Measurements from ENCODE around the gene SLC25A36.
"Not testable (repeated sequence)": the region's sequence is repeated elsewhere in the genome, so short reads cannot be mapped to it uniquely, and the experiment has no call there.

SLC25A36 gene

DNA sequence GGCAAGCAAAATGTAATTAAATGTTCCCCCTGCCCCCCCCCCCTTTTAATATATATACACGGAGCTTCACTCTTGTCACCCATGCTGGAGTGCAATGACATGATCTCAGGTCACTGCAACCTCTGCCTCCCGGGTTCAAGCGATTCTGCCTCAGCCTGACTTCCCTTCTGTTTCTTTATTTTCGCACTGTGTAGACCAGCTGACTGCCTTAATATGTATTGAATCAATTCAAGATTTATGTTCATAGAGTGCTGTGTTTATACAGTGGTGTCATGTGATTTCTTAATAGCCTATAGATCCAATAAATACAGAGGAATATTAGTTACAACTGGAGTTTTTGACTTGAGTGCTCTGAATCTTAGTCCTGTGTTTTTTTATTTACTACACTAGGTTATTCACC is 39.0 kb downstream of the SLC25A36 start:
- no peak overlapping the region for H3K4me3 ChIP-seq (replicated peaks; ENCODE audit: low read depth, low read length)
- no peak for DNase-seq (ENCODE audit: extremely low read depth, low read depth)
- TF ChIP-seq, protein P1, sequence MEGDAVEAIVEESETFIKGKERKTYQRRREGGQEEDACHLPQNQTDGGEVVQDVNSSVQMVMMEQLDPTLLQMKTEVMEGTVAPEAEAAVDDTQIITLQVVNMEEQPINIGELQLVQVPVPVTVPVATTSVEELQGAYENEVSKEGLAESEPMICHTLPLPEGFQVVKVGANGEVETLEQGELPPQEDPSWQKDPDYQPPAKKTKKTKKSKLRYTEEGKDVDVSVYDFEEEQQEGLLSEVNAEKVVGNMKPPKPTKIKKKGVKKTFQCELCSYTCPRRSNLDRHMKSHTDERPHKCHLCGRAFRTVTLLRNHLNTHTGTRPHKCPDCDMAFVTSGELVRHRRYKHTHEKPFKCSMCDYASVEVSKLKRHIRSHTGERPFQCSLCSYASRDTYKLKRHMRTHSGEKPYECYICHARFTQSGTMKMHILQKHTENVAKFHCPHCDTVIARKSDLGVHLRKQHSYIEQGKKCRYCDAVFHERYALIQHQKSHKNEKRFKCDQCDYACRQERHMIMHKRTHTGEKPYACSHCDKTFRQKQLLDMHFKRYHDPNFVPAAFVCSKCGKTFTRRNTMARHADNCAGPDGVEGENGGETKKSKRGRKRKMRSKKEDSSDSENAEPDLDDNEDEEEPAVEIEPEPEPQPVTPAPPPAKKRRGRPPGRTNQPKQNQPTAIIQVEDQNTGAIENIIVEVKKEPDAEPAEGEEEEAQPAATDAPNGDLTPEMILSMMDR (IDR thresholded peaks at IDR 0.05; ENCODE audit: low read depth, low read length, missing control alignments): no peak

DNA sequence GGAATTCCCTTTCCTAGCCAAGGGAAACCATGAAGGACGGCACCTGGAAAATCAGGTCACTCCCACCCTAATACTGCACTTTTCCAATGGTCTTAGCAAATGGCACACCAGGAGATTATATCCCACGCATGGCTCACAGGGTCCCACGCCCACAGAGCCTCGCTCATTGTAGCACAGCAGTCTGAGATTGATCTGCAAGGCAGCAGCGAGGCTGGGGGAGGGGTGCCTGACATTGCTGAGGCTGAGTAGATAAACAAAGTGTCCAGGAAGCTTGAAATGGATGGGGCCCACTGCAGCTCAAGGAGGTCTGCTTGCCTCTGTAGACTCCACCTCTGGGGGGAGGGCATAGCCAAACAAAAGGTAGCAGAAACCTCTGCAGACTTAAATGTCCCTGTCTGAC is 46.2 kb downstream of the SLC25A36 start:
- not testable (repeated sequence) for H3K4me3 ChIP-seq (replicated peaks; ENCODE audit: low read depth, low read length); DNase-seq (ENCODE audit: extremely low read depth, low read depth)

DNA sequence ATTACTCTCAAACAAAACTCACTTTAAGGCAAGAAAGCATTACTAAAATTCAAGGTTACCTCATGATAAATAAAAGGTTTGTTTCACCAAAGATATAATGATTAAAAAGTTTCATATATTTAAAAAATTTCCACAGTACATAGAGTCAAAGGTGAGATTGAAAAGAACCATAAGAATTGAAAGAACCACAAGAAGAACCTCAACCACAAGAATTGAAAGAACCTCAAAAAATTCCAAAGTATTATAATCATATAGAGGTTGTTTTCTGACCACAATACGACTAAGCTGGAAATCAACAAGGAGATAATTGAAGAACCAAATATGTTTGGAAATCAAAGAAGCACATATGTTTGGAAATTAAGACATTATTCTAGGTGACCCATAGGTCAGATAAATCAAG is 52.7 kb downstream of the SLC25A36 start:
- H3K4me3 ChIP-seq (replicated peaks; ENCODE audit: low read depth, low read length): no peak overlapping the region
- TF ChIP-seq, protein P1 (IDR thresholded peaks at IDR 0.05; ENCODE audit: low read depth, low read length, missing control alignments): no peak
- no peak for DNase-seq (ENCODE audit: extremely low read depth, low read depth)

DNA sequence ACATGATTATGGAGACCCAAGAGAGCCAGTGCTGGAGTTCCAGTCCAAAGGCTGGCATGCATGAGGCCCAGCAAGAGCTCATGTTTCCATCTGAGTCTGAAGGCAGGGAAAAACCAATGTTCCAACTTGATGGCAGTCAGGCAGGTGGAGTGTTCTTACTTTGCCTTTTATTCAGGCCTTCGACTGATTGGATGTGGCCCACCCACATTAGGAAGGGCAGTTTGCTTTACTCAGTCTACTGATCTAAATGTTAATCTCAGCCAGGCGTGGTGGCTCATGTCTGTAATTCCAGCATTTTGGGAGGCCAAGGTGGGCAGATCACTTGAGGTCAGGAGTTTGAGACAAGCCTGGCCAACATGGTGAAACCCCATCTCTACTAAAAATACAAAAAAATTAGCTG is 53.2 kb downstream of the SLC25A36 start:
- H3K4me3 ChIP-seq (replicated peaks; ENCODE audit: low read depth, low read length); DNase-seq (ENCODE audit: extremely low read depth, low read depth): not testable (repeated sequence)

DNA sequence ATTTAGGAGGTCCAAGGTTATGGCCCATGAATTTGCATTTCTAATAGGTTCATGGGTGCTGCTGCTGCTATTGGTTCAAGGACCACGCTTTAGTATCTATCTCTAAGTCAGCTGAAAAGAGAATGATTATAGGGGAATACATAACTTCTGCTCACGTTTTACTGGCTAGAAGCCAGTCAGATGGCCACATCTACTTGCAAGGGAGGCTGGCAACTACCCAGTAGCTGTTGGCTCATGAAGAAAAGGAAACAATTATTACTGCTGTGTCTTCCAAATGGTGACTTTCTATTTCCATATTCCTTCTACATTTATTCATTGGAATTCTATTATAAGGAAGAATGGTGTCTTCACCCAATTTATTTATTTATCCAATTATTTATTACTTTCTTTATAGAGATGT is 54.2 kb downstream of the SLC25A36 start:
- no peak for DNase-seq (ENCODE audit: extremely low read depth, low read depth)
- TF ChIP-seq, protein P1 (IDR thresholded peaks at IDR 0.05; ENCODE audit: low read depth, low read length, missing control alignments): no peak
- H3K4me3 ChIP-seq (replicated peaks; ENCODE audit: low read depth, low read length): no peak overlapping the region

DNA sequence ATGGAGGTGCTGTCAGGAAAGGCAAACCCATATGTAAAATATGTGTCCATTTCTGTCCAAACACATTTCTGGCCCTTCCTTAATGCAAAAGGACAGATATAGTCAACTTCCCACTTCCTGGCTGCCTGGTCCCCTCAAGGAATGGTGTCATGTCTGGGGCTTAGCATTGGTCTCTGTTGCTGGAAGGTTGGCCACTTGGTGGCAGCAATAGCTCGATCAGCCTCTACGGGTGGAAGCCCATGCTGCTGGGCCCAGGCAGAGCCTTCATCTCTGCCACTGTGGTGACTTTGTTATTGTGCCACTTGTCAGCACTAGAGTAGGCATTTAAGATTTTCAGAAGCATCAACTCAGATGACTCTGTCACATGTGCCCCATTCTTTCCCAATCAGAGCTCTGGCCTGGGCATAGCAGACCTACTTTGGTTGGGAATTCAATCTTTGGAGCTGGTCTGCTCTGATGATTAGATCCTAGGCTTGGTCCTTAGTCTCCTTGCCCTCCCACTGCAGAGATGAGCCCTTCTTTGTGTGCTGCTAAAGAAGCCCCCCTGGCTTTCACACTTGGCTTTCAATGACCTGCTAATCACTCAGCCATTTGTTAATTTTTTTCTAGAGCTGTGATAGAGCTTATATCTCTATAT is 58.5 kb downstream of the SLC25A36 start:
- TF ChIP-seq, protein P1 (IDR thresholded peaks at IDR 0.05; ENCODE audit: low read depth, low read length, missing control alignments): peak; percentile 67
- DNase-seq (ENCODE audit: extremely low read depth, low read depth): peak; percentile 16

DNA sequence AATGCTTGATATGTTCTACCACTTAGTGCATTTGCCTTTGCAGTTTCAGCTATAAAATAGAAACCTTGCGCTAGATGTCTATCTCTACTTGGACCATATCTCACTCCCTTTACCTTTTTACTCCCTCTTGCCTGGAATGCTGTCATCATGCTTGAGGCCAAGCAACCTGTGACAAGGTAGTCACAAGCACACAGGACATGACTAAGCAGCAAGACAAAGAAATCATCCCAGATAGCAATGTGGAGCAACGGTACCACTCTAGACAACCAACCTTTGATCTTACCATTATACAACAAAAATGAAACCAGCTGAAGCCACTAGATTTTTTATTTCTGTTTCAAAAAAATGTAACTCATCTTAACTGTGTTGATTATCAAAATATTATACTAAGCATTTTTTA is 59.0 kb downstream of the SLC25A36 start:
- TF ChIP-seq, protein P1 (IDR thresholded peaks at IDR 0.05; ENCODE audit: low read depth, low read length, missing control alignments): no peak
- no peak for DNase-seq (ENCODE audit: extremely low read depth, low read depth)
- no peak overlapping the region for H3K4me3 ChIP-seq (replicated peaks; ENCODE audit: low read depth, low read length)

More for the DNA sequence above, 58.5 kb downstream of the SLC25A36 start:
- H3K4me3 ChIP-seq (replicated peaks; ENCODE audit: low read depth, low read length): no peak overlapping the region

DNA sequence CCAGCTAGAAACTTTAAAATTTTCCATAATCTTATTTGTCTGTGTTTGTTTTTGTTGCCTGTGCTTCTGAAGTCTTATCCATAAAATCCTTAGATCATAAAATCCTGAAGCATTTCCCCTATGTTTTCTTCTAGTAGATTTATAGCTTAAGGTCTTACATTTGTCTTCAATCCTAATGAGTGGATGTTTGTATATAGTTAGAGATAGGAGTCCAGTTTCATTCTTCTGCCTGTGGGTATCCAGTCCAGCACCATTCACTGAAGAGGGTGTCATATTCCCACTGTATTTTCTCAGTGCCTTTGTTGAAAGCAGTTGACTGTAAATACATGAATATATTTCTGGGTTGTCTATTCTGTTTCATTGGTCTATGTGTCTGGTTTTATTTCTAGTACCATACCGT is 64.7 kb downstream of the SLC25A36 start:
- H3K4me3 ChIP-seq (replicated peaks; ENCODE audit: low read depth, low read length): no peak overlapping the region
- DNase-seq (ENCODE audit: extremely low read depth, low read depth): no peak
- TF ChIP-seq, protein P1 (IDR thresholded peaks at IDR 0.05; ENCODE audit: low read depth, low read length, missing control alignments): no peak
